Progenitor cell of endocrine pancreas (in vitro differentiated cells): ENCODE measurements around the gene JSRP1. TPM values are rescaled to one million over a fixed set of nuclear protein-coding genes. Genes with fewer than 3 reads are reported as not detected.

Experiments used
- DNase-seq: peaks from one replicate; pipeline ENCODE4 v3.0.0; 2021; ENCODE audit warnings: low spot score; ENCODE audit not compliant: unreplicated experiment
- H3K27ac Mint-ChIP-seq: 2 replicates; pipeline ENCODE4 v1.8.0; 2021; ENCODE audit warnings: mild to moderate bottlenecking, moderate library complexity, mixed read lengths
- H3K27me3 Mint-ChIP-seq: 2 replicates; pipeline ENCODE4 v1.8.0; 2021; ENCODE audit warnings: mixed read lengths
- H3K36me3 Mint-ChIP-seq: 2 replicates; pipeline ENCODE4 v1.8.0; 2022; ENCODE audit warnings: mixed read lengths; ENCODE audit not compliant: insufficient read depth
- H3K4me1 Mint-ChIP-seq: 2 replicates; pipeline ENCODE4 v1.8.0; 2021; ENCODE audit warnings: low read depth, mixed read lengths
- H3K4me3 Mint-ChIP-seq: 2 replicates; pipeline ENCODE4 v1.8.0; 2021; ENCODE audit warnings: low read depth, mild to moderate bottlenecking, moderate library complexity, mixed read lengths
- H3K9me3 Mint-ChIP-seq: 2 replicates; pipeline ENCODE4 v1.8.0; 2021; ENCODE audit warnings: low read depth, mixed read lengths
- total RNA-seq: library from RNA; stranded (reverse); gene quantifications from 2 replicates; pipeline ENCODE4 v1.2.1, GENCODE V29; 2021
- TF ChIP-seq, protein P1 (sequence below): fragments of 200-600 bp; sonication (generic); IDR thresholded peaks from one replicate; pipeline ENCODE4 v1.5.0; 2021; ENCODE audit warnings: antibody characterized with exemption, mild to moderate bottlenecking; ENCODE audit not compliant: unreplicated experiment

JSRP1 gene
- total RNA-seq, 1 donor from 2014 or later = 1.6 TPM

DNA sequence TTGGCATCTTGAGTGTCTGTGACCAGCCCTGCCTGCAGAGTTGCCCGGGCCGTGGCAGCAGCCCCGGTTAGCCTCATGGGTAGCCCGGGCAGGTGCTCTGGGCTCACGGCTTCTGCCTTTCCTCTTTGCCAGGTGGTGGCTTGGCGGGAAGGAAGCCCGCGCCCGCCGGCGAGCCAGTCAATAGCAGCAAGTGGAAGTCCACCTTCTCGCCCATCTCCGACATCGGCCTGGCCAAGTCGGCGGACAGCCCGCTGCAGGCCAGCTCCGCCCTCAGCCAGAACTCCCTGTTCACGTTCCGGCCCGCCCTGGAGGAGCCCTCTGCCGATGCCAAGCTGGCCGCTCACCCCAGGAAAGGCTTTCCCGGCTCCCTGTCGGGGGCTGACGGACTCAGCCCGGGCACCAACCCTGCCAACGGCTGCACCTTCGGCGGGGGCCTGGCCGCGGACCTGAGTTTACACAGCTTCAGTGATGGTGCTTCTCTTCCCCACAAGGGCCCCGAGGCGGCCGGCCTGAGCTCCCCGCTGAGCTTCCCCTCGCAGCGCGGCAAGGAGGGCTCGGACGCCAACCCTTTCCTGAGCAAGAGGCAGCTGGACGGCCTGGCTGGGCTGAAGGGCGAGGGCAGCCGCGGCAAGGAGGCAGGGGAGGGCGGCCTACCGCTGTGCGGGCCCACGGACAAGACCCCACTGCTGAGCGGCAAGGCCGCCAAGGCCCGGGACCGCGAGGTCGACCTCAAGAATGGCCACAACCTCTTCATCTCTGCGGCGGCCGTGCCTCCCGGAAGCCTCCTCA lies 30.0 kb downstream of the JSRP1 start:
- no peak for DNase-seq
- Mint-ChIP-seq H3K27ac (no peak overlapping the region), H3K27me3 (no peaks in the 10 kb centered on the region), H3K36me3 (peaks cover 6% of the 10 kb centered on the region), H3K9me3 (no peaks in the 10 kb centered on the region), H3K4me3 (no peak overlapping the region), H3K4me1 (no peaks in the 10 kb centered on the region)
- TF ChIP-seq, protein P1, sequence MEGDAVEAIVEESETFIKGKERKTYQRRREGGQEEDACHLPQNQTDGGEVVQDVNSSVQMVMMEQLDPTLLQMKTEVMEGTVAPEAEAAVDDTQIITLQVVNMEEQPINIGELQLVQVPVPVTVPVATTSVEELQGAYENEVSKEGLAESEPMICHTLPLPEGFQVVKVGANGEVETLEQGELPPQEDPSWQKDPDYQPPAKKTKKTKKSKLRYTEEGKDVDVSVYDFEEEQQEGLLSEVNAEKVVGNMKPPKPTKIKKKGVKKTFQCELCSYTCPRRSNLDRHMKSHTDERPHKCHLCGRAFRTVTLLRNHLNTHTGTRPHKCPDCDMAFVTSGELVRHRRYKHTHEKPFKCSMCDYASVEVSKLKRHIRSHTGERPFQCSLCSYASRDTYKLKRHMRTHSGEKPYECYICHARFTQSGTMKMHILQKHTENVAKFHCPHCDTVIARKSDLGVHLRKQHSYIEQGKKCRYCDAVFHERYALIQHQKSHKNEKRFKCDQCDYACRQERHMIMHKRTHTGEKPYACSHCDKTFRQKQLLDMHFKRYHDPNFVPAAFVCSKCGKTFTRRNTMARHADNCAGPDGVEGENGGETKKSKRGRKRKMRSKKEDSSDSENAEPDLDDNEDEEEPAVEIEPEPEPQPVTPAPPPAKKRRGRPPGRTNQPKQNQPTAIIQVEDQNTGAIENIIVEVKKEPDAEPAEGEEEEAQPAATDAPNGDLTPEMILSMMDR = no peak

DNA sequence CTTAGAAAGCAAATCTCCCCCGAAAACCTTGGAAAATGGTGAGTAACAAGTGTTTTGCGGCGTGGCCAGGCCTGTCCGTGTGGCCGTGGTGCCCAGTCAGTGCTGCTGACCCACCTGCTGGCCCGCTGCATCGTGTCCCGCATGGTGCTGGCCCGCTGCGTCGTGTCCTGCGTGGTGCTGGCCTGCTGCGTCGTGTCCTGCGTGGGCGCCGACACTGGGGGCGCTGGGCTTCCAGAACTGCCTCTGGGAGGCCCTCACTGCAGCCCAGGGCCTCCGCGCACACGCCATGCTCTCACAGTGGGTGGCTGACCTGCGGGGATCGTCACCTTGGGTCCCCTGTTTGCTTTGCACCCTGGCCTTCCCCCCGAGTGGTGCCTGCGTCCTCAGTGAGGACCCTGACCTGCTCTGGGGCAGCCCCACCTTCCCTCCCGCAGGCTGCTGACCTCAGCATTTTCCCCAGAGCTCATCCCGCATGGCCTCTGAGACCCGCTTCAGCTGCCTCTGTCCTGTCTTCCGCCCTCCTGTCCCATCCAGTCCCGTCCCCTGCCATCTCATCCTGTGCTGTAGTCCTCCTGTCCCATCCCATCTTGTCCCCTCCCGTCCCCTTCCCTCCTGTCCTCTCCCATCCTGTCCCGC lies 30.7 kb downstream of the JSRP1 start:
- TF ChIP-seq, protein P1 = no peak
- no peaks in the 10 kb centered on the region for H3K9me3 Mint-ChIP-seq
- H3K4me1 Mint-ChIP-seq = no peaks in the 10 kb centered on the region
- peaks cover 6% of the 10 kb centered on the region for H3K36me3 Mint-ChIP-seq
- no peak for DNase-seq
- H3K27me3 Mint-ChIP-seq = no peaks in the 10 kb centered on the region
- no peak overlapping the region for H3K4me3 Mint-ChIP-seq
- no peak overlapping the region for H3K27ac Mint-ChIP-seq

DNA sequence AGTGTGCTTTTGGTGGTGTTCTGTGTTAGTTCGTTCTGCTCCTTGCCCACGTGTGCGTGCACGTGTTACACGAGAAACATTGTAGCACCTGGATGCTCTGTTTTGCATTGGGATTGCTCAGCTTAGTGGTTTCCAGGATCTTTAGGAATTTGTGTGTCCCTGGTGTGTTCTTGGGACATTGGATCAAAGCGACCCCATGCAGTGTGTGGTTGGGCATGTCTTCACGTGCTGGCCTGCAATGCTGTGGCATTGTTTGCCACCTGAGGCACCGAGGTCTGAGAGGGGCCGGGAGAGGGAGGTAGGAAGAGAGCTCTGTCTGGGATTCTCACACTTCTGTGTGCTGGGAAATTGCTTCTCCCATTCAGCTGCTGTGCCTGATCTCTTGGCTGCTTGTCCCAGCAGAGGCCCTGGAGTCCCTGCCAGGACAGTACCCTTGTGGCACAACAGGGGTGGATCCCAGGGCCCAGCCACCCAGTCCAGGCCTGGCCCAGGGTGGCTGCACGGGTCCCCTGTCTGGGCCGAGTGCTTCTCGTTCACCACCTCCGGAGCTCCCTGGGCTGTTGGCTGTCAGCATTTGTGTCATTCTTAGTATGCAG lies 31.4 kb downstream of the JSRP1 start:
- Mint-ChIP-seq H3K36me3 (peaks cover 5% of the 10 kb centered on the region), H3K27me3 (no peaks in the 10 kb centered on the region), H3K27ac (no peak overlapping the region)

DNA sequence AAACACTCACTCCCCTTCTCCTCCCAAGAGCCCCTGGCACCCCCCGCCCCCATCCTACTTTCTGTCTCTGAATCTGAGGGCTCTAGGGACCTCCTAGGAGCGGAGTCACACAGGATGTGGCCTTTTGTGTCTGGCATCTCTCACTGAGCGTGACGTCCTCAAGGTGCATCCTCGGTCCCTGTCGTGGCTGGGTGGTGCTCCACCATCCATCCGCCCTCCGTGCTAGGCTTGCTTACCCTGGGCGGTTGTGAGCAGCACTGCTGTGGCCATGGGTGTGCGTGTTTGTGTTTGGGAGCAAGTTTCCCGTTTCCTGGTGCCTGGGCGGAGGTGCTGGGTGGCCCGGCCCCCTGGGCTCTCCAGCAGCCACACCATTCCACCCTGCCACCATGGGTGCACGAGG lies 32.3 kb downstream of the JSRP1 start:
- H3K27ac Mint-ChIP-seq = peak overlapping the region; percentile 49
- H3K27me3 Mint-ChIP-seq = no peaks in the 10 kb centered on the region
- H3K36me3 Mint-ChIP-seq = peaks cover 5% of the 10 kb centered on the region
- DNase-seq = no peak
- no peaks in the 10 kb centered on the region for H3K4me1 Mint-ChIP-seq
- TF ChIP-seq, protein P1 = no peak
- no peak overlapping the region for H3K4me3 Mint-ChIP-seq
- no peaks in the 10 kb centered on the region for H3K9me3 Mint-ChIP-seq

More for the DNA sequence above, 31.4 kb downstream of the JSRP1 start:
- no peaks in the 10 kb centered on the region for H3K4me1 Mint-ChIP-seq
- H3K9me3 Mint-ChIP-seq = no peaks in the 10 kb centered on the region
- no peak overlapping the region for H3K4me3 Mint-ChIP-seq
- TF ChIP-seq, protein P1 = no peak
- DNase-seq = no peak

DNA sequence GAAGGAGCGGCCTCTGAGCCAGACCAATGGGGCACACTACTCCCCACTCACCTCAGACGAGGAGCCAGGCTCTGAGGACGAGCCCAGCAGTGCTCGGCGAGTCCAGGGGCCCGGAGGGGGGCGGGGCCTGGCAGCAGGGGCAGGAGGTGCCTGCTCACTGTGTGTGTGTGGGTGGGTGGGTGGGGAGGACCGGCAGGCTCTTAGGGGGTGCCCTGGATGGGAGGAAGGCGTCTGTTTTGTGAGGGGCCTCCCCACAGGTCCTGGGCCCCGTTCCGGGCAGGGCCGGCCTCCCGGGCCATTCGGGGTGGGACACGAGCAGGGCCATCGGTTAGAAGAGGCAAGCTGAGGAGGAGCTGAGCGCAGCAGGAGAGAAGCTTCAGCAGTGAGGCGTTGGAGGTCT lies 32.8 kb downstream of the JSRP1 start:
- no peaks in the 10 kb centered on the region for H3K4me1 Mint-ChIP-seq
- TF ChIP-seq, protein P1 = no peak
- no peak for DNase-seq
- H3K4me3 Mint-ChIP-seq = no peak overlapping the region
- no peaks in the 10 kb centered on the region for H3K9me3 Mint-ChIP-seq
- H3K27me3 Mint-ChIP-seq = no peaks in the 10 kb centered on the region
- H3K27ac Mint-ChIP-seq = no peak overlapping the region
- H3K36me3 Mint-ChIP-seq = peaks cover 5% of the 10 kb centered on the region
